Fibroblast of upper back skin (primary cell): ENCODE measurements around the gene EFNB1.

Source experiments
- DNase-seq: peaks from one replicate; pipeline ENCODE4 v3.0.0-alpha.2; 2013

EFNB1 gene

DNA sequence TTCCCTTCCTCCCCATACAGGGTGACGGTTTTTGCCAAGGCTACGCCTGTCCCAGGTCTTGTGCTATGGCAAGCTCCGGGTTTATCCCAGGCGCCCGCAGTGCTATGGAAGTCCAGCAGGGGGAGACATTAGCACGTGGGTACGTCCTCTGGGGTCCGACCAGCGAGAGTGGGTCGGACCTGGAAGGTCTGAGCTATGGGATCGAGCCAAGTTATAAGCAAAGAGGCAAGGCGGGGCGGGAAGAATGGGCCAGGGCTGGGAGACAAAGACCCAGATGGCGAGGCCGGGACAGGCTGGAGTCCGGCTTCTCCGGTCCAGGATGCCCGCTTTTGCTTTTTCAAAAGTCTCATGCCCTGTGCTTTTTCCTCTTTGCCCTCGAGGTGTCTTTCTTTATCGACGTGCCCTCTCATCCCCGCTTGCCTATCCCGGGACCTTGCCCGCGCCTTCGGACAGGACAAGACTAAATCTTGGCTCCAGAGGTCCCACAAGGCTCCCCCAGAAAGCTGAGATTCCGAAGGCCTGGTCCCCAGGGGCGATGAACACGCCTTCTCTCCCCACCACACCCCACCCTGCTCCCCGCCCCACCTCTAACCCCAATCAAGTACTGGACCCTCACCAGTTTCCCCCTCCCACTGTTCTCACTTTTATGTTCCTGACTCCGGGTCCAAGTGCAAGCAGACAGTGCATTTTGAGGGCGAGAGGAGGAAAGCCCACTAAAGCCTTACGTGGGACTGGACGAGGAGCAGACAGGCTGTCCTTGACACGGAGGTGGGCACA lies 785 bp upstream of the EFNB1 start:
- peak; percentile 81 for DNase-seq

DNA sequence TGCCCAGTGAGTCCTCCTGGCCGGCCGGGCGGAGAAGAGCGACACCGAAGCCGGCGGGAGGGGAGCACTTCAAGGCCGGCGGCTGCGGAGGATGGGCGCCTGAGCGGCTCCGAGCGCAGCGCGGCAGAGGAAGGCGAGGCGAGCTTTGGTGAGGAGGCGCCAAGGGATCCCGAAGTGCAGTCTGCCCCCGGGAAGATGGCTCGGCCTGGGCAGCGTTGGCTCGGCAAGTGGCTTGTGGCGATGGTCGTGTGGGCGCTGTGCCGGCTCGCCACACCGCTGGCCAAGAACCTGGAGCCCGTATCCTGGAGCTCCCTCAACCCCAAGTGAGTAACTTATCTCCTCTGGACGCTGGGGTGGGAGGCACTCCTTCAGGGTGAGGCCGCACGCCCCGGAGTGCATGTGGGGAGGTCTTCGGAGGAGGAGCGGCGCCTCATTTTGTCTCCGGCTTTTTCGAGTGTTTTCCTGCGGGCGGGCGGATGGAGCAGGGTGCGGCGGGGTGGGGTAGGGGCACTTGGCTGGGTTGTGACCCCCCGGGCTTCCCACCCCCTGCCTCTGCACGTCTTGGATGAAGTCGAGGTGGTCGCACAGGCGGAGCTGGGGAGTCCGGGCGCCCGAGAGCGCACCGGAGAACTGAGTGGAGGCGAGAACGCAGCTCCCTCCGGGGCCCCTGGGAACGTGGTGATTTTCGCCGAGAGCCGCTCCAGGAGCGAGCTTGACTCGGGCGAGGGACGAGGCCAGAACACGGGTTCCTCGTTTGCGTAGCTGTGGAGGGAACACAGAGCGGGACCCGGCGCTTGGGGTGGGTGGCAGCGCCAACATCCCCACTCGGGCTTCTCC lies 979 bp downstream of the EFNB1 start:
- no peak for DNase-seq

DNA sequence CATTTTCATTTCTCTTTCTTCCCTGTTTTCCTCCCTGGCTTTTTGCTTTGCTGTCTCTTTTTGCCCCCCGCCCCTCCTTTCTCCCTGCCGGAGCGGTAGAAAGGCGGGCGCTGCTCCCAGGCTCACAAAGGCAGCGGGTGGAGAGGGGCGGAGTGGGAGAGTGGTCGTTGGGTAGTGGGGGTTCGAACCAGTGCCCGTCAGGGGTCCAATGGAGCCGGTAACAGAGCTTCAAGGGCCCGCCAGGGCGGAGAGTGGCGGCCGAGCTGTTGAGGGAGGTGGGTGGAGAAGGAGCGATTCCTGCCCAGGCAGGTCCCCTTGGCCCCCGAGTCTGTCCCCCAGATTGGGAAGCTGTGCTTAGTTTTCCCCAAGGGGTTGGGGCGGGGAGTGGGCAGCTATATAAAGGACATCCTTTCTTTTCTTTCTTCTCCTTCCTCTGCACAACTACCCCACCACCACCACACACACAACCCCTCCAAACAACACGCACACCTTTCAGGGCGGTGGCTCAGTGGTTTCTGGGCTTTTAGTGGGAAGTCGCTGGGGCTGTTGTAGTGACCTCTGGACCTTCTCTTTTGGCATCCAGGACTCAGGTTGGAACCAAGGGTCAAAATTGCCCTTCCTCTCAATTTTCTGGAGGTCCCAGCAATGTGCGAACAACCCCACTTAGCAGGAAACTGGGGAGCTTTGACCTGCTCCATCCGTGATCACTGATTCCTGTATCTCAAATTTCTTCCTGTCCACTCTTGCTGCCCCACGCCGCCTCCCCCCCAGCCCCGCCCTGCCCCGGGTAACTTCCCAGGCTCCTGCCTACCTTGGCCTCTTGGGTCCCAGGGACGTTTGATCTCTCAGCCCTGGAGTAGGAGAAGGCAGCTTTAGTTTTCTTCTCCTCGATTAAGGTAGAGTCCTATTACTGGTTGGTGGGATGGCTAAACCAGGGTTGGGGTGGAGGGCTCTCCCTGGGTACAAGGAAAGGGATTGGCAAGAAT lies 1.9 kb downstream of the EFNB1 start:
- no peak for DNase-seq

DNA sequence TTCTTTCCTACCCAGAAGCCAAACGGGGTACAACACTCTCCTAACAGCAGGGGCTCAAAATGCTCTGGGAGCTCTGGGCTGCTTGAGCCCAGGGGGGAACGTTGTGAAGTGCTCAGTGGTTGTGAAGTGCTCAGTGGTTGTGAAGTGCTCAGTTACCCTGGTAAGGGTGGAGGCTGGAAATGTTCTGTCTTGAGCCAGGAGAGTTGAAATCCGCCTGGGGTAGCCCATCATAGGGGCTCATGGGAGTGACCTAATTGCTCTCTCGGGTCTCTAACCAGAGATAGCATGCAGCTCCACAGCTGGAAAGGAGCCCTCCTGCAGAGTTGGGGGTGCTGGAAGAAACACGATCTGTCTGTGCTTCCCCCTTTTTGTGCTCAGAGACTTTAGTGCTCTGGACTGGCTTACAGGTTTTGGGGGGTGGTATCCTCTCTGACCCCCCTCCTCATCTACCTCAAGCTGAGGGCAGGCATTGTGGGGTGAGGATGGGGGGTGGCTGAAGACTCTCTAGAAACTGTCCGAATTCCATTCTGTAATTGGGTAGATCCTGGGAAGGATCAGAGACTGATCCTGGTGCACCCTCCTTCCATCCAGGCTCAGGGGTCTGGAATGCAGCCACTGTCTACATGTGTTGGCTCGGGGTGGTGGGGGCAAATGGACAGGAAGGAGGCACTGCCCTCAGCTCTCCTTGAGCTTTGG lies 2.7 kb downstream of the EFNB1 start:
- DNase-seq: no peak

DNA sequence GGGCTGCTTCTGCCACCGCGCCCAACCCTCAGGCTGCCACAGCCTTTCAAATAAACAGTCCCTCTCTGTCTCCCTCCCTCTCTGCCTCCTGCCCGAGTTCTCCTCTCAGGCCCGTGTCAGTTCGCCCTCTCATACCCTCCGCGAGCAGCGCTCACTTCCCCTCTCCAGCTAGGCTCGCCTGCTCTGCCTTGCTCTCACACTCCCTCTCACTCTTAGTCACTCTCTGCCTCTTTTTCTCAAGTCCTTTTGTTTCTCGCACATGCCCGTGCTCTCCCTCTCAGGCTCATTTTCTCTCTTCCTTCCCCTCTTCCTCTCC lies 3.2 kb downstream of the EFNB1 start:
- peak; percentile 67 for DNase-seq

DNA sequence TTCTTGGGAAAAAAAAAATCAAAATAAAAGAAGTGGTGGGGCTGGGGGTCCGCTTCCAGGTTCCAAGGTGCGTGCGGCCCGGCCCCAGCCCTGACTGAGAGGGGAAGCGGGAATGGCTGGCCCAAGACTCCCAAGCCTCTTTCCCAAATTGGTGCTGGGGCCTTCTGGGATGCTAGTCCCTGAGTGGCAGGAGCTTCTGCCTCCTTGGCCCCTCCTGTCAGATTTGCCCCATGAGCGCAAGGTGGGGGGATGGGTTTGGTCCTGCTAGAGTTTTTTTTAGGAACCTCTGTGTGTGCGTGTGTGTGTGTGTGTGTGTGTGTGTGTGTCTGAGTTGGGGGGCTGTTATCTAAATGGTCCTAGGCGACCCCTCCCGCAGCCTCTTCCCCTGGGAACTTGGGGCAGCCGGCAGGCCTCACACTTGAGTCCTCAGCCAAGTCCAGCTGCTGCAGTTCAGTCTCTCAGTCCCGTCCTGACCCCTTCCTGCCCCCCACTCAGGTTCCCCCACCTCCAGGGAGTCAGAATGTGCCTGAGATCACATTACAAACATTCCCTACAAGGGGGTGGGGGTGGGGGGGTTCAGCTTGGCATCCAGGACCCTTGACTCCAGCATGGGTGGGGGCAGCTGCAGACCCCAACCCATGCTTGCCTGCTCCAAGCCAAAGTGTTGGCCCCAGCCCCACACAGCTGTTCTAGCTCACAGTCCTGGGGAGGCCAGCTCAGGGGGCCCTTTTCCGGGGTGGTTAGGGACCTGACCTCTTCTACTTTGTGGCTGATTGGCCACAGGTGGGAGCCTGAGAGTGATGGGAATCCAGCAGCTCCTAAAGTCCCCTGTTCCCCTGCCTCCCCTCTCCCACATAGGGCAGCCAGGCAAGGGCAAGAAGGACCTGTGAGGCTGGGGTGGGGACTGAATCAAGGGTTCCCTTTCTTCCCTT lies 4.0 kb downstream of the EFNB1 start:
- no peak for DNase-seq

DNA sequence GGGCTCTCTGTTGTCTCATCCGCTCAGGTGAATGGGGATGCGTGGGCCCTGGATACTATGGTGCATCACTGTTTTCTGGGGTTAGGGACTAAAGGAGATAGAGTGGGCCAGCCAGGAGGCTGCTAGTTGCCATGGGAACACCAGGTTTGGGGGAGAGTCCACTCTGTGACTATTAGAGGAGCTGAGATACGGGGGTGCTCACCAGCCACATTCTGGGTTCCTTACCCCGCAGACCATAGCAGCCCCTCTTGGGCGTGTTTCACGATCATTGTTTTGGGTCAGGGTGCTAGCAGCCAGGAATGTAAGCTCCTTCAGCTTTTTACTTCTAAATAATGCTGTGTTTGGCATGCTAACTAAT lies 4.6 kb downstream of the EFNB1 start:
- no peak for DNase-seq

DNA sequence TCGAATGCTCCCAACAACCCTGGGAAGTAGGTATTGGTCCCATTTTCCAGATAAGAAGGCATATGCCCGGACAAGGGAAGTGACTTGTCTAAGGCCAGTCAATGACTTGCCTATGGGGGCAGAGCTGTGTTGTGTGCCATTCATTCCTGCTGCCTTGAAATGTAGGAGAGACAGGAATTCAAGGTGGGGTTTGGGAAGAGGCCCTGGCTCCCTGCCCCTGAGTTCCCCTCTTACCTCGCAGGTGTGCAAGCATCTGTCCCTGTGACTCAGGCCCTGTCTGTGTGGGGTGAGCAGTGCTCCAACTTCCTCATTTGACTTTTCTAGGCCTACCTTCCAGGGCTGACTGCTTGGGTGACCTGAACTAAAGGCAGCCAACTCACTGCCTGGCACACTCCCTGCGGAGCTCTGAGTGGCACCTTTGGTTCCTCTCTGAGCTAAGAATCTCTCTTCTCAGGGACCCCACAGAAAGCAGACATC lies 5.1 kb downstream of the EFNB1 start:
- no peak for DNase-seq

DNA sequence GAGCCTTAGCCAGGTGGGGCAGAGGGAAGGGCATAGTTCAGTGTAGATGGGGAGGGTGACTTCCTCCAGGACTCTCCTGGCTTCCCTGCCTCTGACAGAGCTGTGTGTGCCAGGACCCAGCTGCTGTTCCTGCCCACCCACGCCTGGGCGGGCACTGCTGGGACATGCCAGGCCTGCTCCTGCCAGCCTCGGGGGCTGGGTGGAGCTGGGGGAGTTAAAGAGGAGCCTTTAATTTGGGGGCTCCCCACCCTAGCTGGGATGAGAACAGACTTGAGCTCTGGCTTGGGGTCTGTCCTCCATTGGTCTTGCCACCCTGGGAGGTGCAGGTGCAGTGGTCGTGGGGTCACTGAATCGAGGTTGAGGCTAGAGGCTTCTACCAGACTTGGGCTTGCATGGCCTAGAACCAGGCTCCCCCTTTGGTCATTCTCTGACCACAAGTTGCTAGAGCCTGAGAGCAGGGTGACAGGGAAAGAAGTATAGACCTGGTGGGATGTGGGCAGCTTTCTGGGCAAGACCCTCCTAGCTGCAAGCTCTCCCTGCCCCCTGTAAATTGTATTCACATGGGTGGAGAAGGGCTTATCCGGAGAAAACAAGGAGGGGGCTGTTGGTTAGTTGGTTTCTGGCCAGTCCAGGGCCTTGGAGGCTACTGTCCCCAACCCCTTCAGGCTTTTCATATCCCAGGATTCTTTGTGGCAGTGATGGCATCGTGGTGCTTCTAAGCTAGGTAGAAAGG lies 5.7 kb downstream of the EFNB1 start:
- DNase-seq: no peak

DNA sequence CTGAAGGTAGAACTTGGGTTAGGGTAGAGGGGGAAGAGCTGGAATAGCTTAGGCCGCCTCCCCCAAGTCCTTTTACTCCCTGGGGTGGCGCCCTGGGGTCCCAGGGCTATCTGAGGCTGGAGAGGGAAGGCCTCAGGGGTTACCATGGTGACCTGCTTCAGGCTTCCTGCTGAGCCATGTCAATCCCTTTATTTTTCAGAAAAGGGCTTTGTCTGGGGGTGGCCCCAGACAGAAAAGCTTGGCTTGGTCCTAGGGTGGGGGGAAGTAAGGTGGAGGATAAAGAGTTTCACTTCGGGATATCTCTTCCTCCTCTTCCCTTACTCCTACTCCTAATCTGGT lies 6.3 kb downstream of the EFNB1 start:
- DNase-seq: no peak

DNA sequence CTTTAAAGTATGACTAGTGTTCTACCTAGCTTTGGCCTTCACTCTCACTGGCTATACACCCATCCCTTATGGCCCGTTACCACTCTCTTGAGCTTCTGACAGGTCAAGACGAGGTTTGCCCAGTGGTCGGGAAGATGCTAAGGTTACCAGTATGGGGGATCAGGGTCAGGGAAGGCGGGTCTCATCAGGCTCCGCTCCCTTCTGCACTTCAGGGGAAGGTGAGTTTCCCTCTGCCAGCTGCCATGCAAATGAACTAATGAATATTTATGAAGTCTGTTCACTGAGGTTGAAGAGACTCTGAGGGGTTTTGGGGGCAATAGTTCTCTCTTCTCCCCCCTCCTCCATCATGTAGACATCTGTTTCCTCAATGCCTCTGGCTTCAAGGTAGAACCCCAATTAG lies 6.6 kb downstream of the EFNB1 start:
- DNase-seq: no peak

DNA sequence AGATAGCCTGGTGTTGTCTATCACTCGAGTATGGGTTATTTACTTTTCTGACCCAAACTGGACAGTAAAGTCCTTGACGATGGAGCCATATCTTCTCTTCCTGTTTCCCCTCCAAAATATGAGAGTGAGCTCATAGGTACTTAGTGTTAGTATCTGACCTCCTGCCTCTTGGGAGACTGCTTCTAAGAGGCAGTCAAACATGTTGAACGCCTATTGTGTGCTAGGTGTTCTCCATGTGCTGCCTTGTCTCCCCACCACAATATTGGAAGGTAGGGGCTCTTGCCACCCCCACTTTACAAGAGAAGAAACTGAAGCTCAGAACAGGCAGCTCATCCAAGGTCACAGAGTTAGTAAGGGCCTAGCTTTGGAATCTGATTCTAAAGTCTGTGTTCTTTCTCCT lies 8.3 kb downstream of the EFNB1 start:
- no peak for DNase-seq

DNA sequence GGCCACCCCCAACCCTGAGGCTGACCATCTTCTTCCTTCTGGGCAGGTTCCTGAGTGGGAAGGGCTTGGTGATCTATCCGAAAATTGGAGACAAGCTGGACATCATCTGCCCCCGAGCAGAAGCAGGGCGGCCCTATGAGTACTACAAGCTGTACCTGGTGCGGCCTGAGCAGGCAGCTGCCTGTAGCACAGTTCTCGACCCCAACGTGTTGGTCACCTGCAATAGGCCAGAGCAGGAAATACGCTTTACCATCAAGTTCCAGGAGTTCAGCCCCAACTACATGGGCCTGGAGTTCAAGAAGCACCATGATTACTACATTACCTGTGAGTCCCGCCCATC lies 9.7 kb downstream of the EFNB1 start:
- no peak for DNase-seq

DNA sequence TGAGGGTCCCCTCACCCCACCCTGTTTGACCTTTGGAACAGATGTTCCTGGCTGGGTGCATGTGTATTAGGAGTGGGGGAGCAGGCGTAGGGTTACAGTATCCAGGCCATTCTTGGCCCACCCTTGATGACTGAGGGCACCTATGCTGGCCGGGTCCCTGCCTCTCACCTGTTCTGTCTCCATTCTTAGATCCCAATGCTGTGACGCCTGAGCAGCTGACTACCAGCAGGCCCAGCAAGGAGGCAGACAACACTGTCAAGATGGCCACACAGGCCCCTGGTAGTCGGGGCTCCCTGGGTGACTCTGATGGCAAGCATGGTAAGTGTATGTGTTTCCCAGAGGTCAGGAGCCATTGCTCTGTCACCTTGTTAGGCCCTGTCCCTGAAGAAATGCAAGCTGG lies 10.9 kb downstream of the EFNB1 start:
- DNase-seq: no peak

DNA sequence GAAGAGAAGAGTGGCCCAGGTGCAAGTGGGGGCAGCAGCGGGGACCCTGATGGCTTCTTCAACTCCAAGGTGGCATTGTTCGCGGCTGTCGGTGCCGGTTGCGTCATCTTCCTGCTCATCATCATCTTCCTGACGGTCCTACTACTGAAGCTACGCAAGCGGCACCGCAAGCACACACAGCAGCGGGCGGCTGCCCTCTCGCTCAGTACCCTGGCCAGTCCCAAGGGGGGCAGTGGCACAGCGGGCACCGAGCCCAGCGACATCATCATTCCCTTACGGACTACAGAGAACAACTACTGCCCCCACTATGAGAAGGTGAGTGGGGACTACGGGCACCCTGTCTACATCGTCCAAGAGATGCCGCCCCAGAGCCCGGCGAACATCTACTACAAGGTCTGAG lies 11.4 kb downstream of the EFNB1 start:
- no peak for DNase-seq

DNA sequence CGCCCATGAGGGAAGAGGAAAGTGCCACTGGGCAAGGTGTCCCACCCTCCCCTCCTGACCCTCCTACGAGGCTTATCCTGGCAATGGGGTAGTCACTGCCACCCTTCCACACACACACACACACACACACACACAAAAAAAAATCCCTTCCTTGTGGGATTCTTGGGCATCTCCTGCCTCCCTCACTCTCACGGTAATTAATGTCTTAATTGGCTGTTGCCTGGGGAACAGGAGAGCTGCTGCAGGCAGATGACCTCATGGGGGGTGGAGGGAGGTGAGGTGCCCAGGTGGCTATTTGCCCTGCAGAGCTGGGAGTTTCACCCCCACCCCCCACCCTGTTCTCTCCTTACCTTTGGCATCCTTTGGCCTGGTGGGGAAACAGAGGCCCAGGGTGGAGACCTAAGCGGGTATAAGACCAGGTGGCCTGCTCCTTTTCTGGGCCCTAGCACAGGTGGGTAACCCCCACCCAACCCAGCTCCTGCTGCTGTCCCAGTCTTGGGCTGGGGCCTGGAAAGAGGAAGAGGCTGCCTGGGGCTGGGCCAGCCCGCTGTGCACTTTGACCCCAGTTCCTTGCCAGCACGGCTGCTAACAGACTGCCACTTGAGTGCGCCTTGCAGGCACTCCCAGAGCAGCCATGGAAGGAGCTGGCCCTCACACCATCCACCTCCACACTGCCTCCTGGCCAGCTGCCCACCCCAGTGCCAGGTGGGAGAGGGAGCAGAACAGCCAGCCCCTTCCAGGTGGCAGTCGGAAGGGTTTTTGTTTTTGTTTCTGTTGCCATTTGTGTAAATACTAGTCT lies 12.6 kb downstream of the EFNB1 start:
- no peak for DNase-seq

DNA sequence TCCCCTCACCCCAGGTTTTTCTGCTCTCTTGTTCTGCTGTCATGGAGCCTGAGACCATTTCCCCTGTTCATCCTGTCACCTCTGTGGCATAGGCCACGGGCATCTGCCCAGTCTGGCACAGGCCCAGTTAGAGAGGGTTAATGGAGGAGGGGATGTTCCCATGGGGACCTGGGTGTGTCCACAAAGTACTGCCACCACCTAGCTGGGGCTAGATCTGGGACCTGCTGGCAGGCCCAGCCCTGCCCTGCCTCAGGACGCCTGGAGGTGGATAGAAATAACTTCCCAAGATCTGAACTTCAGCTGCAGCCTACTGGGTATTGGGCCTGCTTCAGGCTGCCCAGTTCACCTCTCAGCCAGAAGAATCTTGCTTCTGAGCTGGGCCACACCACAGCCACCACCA lies 13.5 kb downstream of the EFNB1 start:
- DNase-seq: no peak

DNA sequence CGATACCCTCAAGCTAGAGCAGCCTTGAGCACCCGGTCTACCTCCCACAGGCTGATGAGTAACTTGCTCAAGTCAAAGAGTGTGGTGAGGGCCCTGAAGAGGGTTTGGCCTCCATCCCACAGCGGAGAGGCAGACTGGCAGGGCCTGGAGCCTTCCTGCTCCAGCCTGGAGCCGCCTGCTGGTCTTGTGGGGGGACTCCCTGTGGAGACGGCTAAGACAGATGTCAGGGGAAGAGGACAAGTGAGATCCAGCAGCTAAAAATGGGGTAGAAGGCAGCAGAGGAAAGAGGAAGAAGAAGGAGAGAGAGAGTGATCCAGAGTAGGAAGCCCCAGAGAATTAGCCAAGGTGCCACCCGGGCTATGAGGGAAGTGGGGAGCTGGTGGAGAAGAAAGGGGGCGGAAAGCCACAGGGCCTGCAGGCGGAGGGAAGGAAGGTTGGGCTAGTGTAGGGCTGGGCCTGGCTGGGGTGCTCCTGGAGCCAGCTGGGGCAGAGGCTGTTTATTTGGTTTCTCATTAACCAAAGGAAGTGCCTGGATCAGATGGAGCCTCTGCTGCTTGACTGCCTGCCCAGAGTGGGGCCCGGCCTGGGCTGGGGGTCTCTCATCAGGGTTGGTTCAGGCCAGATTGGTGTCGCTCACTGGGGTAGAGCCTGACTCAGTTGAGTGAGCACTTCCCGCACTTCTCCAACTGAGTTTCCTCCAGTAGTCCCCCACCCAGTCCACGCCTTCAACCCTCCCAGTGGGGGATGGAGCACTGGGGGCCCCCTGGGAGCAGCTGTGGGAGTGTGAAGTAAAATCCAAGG lies 14.2 kb downstream of the EFNB1 start:
- DNase-seq: peak; percentile 59

DNA sequence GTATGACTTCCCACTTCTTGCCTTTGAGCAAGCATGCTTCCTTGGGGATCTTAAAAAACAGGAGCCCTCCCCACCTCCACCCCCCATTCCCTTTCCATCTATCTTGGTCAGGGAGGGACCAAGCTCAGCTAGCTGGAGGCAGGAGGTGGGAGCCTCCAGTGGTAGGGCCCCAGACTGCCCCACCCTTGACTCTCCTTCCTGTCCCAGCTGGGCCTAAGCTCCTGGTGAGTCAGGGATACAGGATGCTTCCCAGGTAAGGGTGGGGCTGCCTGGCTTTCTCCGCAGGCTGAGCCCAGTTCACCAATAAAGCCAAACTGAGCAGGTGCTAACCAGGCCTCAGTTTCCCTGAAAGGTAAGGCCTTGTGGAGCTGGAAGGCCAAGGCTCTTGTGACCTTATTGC lies 15.2 kb downstream of the EFNB1 start:
- DNase-seq: no peak
